ENCODE results near the gene PCDH9.

DNA sequence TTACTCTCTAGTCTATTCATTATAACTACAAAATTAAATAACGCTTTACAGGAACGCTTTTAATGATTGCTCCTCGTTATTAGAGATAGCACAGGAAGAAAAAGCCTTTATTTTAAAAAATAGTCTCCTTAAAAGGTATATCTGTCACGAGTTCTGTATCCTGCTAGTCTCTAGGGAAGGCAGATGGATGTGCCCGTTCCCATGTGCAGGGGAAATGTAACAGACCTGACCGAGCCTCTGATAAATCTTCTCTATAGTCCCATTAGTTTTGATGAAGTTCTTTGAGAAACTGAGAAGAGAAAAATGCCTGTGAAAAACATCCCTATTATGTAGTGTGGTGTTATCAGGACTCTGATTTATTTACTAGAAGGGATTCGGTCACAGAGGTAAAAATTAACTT is 226.4 kb downstream of the PCDH9 start:
- TF ChIP-seq, protein P1, sequence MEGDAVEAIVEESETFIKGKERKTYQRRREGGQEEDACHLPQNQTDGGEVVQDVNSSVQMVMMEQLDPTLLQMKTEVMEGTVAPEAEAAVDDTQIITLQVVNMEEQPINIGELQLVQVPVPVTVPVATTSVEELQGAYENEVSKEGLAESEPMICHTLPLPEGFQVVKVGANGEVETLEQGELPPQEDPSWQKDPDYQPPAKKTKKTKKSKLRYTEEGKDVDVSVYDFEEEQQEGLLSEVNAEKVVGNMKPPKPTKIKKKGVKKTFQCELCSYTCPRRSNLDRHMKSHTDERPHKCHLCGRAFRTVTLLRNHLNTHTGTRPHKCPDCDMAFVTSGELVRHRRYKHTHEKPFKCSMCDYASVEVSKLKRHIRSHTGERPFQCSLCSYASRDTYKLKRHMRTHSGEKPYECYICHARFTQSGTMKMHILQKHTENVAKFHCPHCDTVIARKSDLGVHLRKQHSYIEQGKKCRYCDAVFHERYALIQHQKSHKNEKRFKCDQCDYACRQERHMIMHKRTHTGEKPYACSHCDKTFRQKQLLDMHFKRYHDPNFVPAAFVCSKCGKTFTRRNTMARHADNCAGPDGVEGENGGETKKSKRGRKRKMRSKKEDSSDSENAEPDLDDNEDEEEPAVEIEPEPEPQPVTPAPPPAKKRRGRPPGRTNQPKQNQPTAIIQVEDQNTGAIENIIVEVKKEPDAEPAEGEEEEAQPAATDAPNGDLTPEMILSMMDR (conservative IDR thresholded peaks at IDR 0.05; ENCODE audit: low read depth in 2 of 2) = no peak
- TF ChIP-seq, protein P2, sequence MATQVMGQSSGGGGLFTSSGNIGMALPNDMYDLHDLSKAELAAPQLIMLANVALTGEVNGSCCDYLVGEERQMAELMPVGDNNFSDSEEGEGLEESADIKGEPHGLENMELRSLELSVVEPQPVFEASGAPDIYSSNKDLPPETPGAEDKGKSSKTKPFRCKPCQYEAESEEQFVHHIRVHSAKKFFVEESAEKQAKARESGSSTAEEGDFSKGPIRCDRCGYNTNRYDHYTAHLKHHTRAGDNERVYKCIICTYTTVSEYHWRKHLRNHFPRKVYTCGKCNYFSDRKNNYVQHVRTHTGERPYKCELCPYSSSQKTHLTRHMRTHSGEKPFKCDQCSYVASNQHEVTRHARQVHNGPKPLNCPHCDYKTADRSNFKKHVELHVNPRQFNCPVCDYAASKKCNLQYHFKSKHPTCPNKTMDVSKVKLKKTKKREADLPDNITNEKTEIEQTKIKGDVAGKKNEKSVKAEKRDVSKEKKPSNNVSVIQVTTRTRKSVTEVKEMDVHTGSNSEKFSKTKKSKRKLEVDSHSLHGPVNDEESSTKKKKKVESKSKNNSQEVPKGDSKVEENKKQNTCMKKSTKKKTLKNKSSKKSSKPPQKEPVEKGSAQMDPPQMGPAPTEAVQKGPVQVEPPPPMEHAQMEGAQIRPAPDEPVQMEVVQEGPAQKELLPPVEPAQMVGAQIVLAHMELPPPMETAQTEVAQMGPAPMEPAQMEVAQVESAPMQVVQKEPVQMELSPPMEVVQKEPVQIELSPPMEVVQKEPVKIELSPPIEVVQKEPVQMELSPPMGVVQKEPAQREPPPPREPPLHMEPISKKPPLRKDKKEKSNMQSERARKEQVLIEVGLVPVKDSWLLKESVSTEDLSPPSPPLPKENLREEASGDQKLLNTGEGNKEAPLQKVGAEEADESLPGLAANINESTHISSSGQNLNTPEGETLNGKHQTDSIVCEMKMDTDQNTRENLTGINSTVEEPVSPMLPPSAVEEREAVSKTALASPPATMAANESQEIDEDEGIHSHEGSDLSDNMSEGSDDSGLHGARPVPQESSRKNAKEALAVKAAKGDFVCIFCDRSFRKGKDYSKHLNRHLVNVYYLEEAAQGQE (IDR thresholded peaks at IDR 0.05; ENCODE audit: unreplicated experiment) = no peak
- TF ChIP-seq EZH2phosphoT487 (IDR thresholded peaks at IDR 0.05; ENCODE audit: unreplicated experiment) (no peak), EZH2 (IDR thresholded peaks at IDR 0.05; ENCODE audit: low read depth, unreplicated experiment) (no peak), STAT1 (IDR thresholded peaks at IDR 0.05; ENCODE audit: unreplicated experiment) (no peak), ZNF114 (CRISPR knock-in tag; IDR thresholded peaks at IDR 0.05) (no peak), POLR2AphosphoS5 (IDR thresholded peaks at IDR 0.05; ENCODE audit: low read depth) (no peak), JUNB (IDR thresholded peaks at IDR 0.05; ENCODE audit: unreplicated experiment) (no peak), CREB1 (CRISPR knock-in tag; IDR thresholded peaks at IDR 0.05; ENCODE audit: low read depth) (no peak), NANOG (IDR thresholded peaks at IDR 0.05; ENCODE audit: borderline replicate concordance) (no peak), ZNF331 (CRISPR knock-in tag; IDR thresholded peaks at IDR 0.05; ENCODE audit: low read depth) (no peak)
- TF ChIP-seq, protein P3, sequence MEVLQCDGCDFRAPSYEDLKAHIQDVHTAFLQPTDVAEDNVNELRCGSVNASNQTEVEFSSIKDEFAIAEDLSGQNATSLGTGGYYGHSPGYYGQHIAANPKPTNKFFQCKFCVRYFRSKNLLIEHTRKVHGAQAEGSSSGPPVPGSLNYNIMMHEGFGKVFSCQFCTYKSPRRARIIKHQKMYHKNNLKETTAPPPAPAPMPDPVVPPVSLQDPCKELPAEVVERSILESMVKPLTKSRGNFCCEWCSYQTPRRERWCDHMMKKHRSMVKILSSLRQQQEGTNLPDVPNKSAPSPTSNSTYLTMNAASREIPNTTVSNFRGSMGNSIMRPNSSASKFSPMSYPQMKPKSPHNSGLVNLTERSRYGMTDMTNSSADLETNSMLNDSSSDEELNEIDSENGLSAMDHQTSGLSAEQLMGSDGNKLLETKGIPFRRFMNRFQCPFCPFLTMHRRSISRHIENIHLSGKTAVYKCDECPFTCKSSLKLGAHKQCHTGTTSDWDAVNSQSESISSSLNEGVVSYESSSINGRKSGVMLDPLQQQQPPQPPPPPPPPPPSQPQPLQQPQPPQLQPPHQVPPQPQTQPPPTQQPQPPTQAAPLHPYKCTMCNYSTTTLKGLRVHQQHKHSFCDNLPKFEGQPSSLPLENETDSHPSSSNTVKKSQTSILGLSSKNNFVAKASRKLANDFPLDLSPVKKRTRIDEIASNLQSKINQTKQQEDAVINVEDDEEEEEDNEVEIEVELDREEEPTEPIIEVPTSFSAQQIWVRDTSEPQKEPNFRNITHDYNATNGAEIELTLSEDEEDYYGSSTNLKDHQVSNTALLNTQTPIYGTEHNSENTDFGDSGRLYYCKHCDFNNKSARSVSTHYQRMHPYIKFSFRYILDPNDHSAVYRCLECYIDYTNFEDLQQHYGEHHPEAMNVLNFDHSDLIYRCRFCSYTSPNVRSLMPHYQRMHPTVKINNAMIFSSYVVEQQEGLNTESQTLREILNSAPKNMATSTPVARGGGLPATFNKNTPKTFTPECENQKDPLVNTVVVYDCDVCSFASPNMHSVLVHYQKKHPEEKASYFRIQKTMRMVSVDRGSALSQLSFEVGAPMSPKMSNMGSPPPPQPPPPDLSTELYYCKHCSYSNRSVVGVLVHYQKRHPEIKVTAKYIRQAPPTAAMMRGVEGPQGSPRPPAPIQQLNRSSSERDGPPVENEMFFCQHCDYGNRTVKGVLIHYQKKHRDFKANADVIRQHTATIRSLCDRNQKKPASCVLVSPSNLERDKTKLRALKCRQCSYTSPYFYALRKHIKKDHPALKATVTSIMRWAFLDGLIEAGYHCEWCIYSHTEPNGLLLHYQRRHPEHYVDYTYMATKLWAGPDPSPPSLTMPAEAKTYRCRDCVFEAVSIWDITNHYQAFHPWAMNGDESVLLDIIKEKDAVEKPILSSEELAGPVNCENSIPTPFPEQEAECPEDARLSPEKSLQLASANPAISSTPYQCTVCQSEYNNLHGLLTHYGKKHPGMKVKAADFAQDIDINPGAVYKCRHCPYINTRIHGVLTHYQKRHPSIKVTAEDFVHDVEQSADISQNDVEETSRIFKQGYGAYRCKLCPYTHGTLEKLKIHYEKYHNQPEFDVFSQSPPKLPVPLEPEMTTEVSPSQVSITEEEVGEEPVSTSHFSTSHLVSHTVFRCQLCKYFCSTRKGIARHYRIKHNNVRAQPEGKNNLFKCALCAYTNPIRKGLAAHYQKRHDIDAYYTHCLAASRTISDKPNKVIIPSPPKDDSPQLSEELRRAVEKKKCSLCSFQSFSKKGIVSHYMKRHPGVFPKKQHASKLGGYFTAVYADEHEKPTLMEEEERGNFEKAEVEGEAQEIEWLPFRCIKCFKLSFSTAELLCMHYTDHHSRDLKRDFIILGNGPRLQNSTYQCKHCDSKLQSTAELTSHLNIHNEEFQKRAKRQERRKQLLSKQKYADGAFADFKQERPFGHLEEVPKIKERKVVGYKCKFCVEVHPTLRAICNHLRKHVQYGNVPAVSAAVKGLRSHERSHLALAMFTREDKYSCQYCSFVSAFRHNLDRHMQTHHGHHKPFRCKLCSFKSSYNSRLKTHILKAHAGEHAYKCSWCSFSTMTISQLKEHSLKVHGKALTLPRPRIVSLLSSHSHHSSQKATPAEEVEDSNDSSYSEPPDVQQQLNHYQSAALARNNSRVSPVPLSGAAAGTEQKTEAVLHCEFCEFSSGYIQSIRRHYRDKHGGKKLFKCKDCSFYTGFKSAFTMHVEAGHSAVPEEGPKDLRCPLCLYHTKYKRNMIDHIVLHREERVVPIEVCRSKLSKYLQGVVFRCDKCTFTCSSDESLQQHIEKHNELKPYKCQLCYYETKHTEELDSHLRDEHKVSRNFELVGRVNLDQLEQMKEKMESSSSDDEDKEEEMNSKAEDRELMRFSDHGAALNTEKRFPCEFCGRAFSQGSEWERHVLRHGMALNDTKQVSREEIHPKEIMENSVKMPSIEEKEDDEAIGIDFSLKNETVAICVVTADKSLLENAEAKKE (CRISPR knock-in tag; IDR thresholded peaks at IDR 0.05) = no peak
- TF ChIP-seq, protein P4, sequence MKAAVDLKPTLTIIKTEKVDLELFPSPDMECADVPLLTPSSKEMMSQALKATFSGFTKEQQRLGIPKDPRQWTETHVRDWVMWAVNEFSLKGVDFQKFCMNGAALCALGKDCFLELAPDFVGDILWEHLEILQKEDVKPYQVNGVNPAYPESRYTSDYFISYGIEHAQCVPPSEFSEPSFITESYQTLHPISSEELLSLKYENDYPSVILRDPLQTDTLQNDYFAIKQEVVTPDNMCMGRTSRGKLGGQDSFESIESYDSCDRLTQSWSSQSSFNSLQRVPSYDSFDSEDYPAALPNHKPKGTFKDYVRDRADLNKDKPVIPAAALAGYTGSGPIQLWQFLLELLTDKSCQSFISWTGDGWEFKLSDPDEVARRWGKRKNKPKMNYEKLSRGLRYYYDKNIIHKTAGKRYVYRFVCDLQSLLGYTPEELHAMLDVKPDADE (IDR thresholded peaks at IDR 0.05) = no peak

Measured in GM23338 (cell line).